Adrenal gland (tissue), 5 donors: ENCODE measurements around the gene FGF14.

Experiments
- CTCF ChIP-seq, 6 experiments: fragments of 450-650 bp in 4 of 6; fragments of 200-600 bp in 2 of 6; sonication (generic) in 1 of 6; IDR thresholded peaks; 1 replicate in 5 of 6; 2 replicates in 1 of 6; pipeline versions ENCODE4 v1.5.1 to v1.8.0; 2016 to 2021; ENCODE audit warnings: antibody characterized with exemption in 6 of 6, mild to moderate bottlenecking in 2 of 6, moderate library complexity in 1 of 6
- POLR2A ChIP-seq, 2 donors: fragments of 450-650 bp; IDR thresholded peaks; one replicate each; pipeline ENCODE4 v1.6.1; 2017; ENCODE audit warnings: antibody characterized with exemption in 2 of 2, mild to moderate bottlenecking in 2 of 2, moderate library complexity in 1 of 2
- donor health status: DM: no; HTN: no; CAD: no.

GRCh38 chr13:102040812-102041211 lies 361.0 kb downstream of the FGF14 start:
- no peak for TF ChIP-seq CTCF (IDR thresholded peaks at IDR 0.05)
- no peak for TF ChIP-seq POLR2A (IDR thresholded peaks at IDR 0.05)
